ENCODE data around the gene SPATS2. TPM values are rescaled to one million over a fixed set of nuclear protein-coding genes. Genes with fewer than 3 reads are reported as not detected.

The SPATS2 gene
- total RNA-seq, 1 donor from 2014 or later: 29.9 TPM

GRCh38 chr12:49442915-49443314 is 75.7 kb downstream of the SPATS2 start:
- DNase-seq (ENCODE audit: low read depth): no peak
- H3K4me3 ChIP-seq (ENCODE audit: low read depth, low read length): no peak overlapping the region
- TF ChIP-seq, protein P1, sequence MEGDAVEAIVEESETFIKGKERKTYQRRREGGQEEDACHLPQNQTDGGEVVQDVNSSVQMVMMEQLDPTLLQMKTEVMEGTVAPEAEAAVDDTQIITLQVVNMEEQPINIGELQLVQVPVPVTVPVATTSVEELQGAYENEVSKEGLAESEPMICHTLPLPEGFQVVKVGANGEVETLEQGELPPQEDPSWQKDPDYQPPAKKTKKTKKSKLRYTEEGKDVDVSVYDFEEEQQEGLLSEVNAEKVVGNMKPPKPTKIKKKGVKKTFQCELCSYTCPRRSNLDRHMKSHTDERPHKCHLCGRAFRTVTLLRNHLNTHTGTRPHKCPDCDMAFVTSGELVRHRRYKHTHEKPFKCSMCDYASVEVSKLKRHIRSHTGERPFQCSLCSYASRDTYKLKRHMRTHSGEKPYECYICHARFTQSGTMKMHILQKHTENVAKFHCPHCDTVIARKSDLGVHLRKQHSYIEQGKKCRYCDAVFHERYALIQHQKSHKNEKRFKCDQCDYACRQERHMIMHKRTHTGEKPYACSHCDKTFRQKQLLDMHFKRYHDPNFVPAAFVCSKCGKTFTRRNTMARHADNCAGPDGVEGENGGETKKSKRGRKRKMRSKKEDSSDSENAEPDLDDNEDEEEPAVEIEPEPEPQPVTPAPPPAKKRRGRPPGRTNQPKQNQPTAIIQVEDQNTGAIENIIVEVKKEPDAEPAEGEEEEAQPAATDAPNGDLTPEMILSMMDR (conservative IDR thresholded peaks at IDR 0.05; ENCODE audit: low read depth, low read length): no peak

DNA sequence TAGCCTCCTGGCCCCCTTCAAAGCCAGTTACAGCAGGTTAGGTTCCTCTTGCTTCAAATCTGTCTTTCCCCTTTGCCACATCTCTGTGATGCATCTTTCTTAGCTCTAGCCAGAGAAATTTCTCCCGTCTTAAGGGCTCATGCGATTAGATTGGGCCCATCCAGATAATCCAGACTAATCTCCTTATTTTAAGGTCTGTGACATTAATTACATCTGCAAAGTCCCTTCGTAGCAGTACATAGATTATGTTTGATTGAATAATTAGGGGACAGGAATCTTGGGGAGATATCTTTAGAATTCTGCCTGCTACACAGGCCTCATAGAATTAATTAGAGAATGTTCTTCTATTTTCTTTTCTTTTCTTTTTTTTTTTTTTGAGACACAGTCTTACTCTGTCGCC is 79.3 kb downstream of the SPATS2 start:
- TF ChIP-seq, protein P1 (conservative IDR thresholded peaks at IDR 0.05; ENCODE audit: low read depth, low read length): no peak
- H3K4me3 ChIP-seq (ENCODE audit: low read depth, low read length): no peak overlapping the region
- no peak for DNase-seq (ENCODE audit: low read depth)

DNA sequence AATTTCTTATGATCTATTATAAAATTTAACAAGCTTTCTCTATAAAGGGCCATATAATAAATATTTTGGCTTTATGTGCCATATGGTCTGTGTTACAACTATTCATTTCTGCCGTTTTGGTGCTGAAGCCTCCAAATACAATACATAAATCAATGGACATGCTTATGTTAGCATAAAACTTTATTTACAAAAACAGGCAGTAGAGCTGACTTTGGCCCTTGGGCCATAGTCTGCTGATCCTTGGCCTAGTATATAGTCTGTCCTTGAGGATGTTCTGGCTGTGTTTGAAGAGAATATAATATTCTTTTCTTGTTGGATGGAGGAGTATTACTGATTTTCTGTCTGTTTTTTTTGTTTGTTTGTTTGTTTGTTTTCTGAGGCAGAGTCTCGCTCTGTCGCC is 81.6 kb downstream of the SPATS2 start:
- no peak for DNase-seq (ENCODE audit: low read depth)
- H3K4me3 ChIP-seq (ENCODE audit: low read depth, low read length): no peak overlapping the region
- TF ChIP-seq, protein P1 (conservative IDR thresholded peaks at IDR 0.05; ENCODE audit: low read depth, low read length): no peak

DNA sequence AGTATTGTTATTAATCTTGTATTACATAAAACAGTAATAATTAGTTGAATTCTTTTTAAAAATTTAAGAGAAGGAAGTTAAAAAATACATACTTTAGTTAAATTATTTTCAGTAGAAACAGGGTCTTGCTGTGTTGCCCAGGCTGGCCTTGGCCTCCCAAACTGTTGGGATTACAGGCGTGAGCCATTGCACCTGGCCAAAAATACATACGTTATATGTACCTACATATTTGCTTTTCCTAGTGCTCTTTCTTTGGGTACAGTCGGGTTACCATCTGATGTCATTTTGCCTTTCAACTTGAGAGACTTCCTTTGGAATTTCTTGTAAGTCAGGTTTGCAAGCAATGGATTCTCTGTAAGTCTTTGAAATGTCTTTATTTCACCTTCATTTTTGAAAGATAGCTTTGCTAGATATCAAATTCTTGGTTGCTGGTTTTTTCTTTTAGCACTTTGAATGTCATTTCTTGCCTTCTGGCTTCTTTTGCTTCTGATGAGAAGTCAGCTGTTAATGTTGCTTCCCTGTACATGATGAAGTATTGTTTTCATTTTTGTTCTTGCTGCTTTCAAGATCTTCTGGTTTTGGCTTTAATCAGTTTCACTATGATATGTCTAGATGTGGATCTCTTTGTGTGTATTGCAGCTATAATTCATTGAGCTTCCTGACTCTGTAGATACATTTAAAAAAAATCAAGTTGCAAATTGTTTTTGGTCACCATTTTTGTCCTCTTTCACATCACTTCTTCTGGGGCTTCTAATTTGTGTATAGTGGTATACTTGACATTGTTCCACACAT is 84.4 kb downstream of the SPATS2 start:
- DNase-seq (ENCODE audit: low read depth): no peak
- H3K4me3 ChIP-seq (ENCODE audit: low read depth, low read length): no peak overlapping the region
- TF ChIP-seq, protein P1 (conservative IDR thresholded peaks at IDR 0.05; ENCODE audit: low read depth, low read length): no peak

DNA sequence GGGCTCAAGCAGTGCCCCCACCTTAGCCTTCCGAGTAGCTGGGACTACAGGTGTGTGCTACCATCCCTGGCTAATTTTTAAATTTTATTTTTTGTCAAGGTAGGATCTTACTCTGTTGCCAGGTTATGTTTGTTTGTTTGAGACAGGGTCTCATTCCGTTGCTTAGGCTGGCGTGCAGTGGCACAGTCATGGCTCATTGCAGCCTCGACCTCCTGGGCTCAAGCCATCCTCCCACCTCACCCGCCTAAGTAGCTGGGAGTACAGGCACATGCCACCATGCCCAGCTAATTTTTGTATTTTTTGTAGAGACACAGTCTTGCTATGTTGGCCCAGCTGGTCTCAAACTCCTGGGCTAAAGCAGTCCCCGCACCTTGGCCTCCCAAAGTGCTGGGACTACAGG is 88.2 kb downstream of the SPATS2 start:
- DNase-seq (ENCODE audit: low read depth): no peak
- TF ChIP-seq, protein P1 (conservative IDR thresholded peaks at IDR 0.05; ENCODE audit: low read depth, low read length): no peak
- no peak overlapping the region for H3K4me3 ChIP-seq (ENCODE audit: low read depth, low read length)

- H3K4me3 ChIP-seq (ENCODE audit: low read depth, low read length): no peak overlapping the region
- DNase-seq (ENCODE audit: low read depth): no peak
- TF ChIP-seq, protein P1 (conservative IDR thresholded peaks at IDR 0.05; ENCODE audit: low read depth, low read length): no peak
Measured at GRCh38 chr12:49456131-49456679, 88.9 kb downstream of the SPATS2 start.

DNA sequence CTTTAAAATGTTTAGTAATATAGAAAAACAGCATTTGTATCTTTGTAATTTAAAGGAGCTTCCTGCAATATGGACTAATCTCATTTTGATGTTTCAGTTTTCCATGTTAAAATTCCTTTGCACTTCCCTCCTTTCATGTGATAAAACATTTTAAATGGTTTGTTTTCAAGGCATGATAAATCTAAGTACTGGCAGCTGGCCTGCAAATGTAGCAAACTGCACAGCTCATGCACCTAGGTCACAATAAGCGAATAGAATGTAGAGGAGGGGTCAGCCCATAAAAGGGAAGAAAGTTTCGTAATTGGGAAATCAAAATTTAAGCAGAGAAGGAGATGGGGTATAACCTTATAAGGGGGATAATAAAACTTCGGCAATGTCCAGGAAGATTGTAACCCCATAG is 91.6 kb downstream of the SPATS2 start:
- H3K4me3 ChIP-seq (ENCODE audit: low read depth, low read length): no peak overlapping the region
- TF ChIP-seq, protein P1 (conservative IDR thresholded peaks at IDR 0.05; ENCODE audit: low read depth, low read length): no peak
- DNase-seq (ENCODE audit: low read depth): no peak
